Keratinocyte (primary cell): ENCODE results near the gene LPIN1.

ENCODE experiments used
- CTCF ChIP-seq, 3 experiments: IDR thresholded peaks in 1 of 3; conservative IDR thresholded peaks in 1 of 3; optimal IDR thresholded peaks in 1 of 3; 2 replicates in 2 of 3; 3 replicates in 1 of 3; pipeline versions ENCODE3 to v1.5.1; 2011; ENCODE audit warnings: low read length in 3 of 3, mild to moderate bottlenecking in 3 of 3, moderate library complexity in 2 of 3, control low read depth in 1 of 3, inconsistent platforms in 1 of 3; ENCODE audit not compliant: insufficient read depth in 2 of 3; ENCODE audit errors: extremely low read depth in 1 of 3
- EZH2 ChIP-seq: IDR thresholded peaks from one replicate; pipeline ENCODE4 v1.6.1; 2012; ENCODE audit warnings: inconsistent platforms, mild to moderate bottlenecking, low read length, moderate library complexity

GRCh38 chr2:11699686-11700670, 46.5 kb upstream of the LPIN1 start:
- no peak for TF ChIP-seq CTCF (optimal IDR thresholded peaks at IDR 0.05 in 1 of 3, IDR thresholded peaks at IDR 0.05 in 1 of 3, conservative IDR thresholded peaks at IDR 0.05 in 1 of 3; ENCODE audit: extremely low read depth in 1 of 3, insufficient read depth in 2 of 3, low read length in 3 of 3)
- no peak for TF ChIP-seq EZH2
